DOHH2 (cell line): ENCODE results near the gene NUP93.

Experiments
- H3F3A ChIP-seq: fragments of 200-600 bp; sonication (generic), shearing (Covaris generic); 2 replicates; pipeline ENCODE4 v1.6.0; 2016; ENCODE audit warnings: antibody characterized with exemption, mild to moderate bottlenecking; ENCODE audit not compliant: control insufficient read depth, insufficient read depth
- H3K27ac ChIP-seq: fragments of 200-600 bp; sonication (generic); 2 replicates; pipeline ENCODE4 v1.5.1; 2014; ENCODE audit warnings: low read depth, mild to moderate bottlenecking, low read length, moderate library complexity
- H3K27me3 ChIP-seq: fragments of 200-600 bp; sonication (generic); 2 replicates; pipeline ENCODE4 v1.6.1; 2014; ENCODE audit warnings: mild to moderate bottlenecking, low read length, mixed read lengths; ENCODE audit not compliant: control insufficient read depth
- H3K36me3 ChIP-seq: fragments of 200-600 bp; sonication (generic); 2 replicates; pipeline ENCODE4 v1.6.1; 2014; ENCODE audit warnings: mild to moderate bottlenecking, low read length, moderate library complexity, mixed read lengths; ENCODE audit not compliant: control insufficient read depth
- H3K4me1 ChIP-seq: fragments of 200-600 bp; sonication (generic); 2 replicates; pipeline ENCODE4 v1.6.1; 2014; ENCODE audit warnings: mild to moderate bottlenecking, low read length, mixed read lengths; ENCODE audit not compliant: control insufficient read depth
- H3K4me2 ChIP-seq: fragments of 200-600 bp; sonication (generic); 2 replicates; pipeline ENCODE4 v1.6.0; 2014; ENCODE audit warnings: mild to moderate bottlenecking, low read length, moderate library complexity
- H3K4me3 ChIP-seq: fragments of 200-600 bp; sonication (generic); 2 replicates; pipeline ENCODE4 v1.5.1; 2014; ENCODE audit warnings: mild to moderate bottlenecking, low read length, mixed read lengths
- H3K79me2 ChIP-seq: fragments of 200-600 bp; sonication (generic); 2 replicates; pipeline ENCODE4 v1.6.1; 2014; ENCODE audit warnings: mild to moderate bottlenecking, low read length, mixed read lengths; ENCODE audit not compliant: control insufficient read depth
- H3K9me2 ChIP-seq: fragments of 200-600 bp; sonication (generic); replicated peaks from 2 replicates; pipeline ENCODE4 v1.6.1; 2014; ENCODE audit warnings: mild to moderate bottlenecking, low read length, mixed read lengths; ENCODE audit not compliant: control insufficient read depth
- H3K9me3 ChIP-seq: fragments of 200-600 bp; sonication (generic); 2 replicates; pipeline ENCODE4 v1.6.1; 2014; ENCODE audit warnings: antibody characterized with exemption, low read length, mixed read lengths; ENCODE audit not compliant: control insufficient read depth, insufficient read depth
- H4K20me1 ChIP-seq: fragments of 200-600 bp; sonication (generic); 2 replicates; pipeline ENCODE4 v1.6.0; 2014; ENCODE audit warnings: low read depth, mild to moderate bottlenecking, antibody characterized with exemption, low read length, moderate library complexity; ENCODE audit not compliant: control insufficient read depth, insufficient read depth
- EZH2phosphoT487 ChIP-seq: fragments of 200-600 bp; sonication (generic); IDR thresholded peaks from 2 replicates; pipeline ENCODE4 v1.6.1; 2017; ENCODE audit warnings: borderline replicate concordance, mild to moderate bottlenecking, antibody characterized with exemption, low read length, moderate library complexity, mixed read lengths
- TF ChIP-seq, protein P1 (sequence below): fragments of 200-600 bp; sonication (generic); IDR thresholded peaks from one replicate; pipeline ENCODE4 v1.5.1; 2014; ENCODE audit warnings: antibody characterized with exemption, mild to moderate bottlenecking, low read depth, low read length; ENCODE audit not compliant: poor library complexity, severe bottlenecking

The NUP93 gene

DNA sequence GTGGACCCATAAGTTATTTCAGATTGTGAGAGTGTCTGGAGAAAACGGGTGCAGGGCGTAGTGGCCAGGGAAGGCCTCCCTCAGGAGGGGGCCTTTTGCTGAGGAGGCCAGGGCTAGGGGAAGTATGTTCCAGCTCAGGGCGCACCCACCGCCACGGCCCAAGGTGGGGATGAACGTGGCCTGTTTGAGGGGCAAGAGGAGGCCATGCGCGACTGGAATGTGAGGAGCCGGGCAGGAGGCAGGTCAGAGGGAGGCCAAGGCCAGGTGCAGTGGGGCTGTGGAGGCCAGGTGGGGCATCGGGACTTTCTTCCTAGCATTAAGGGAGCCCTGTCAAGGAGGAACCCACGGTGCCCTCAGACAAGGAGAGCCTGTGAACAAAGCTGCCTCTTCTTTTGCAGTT, 161.8 kb downstream of the NUP93 start:
- H3K27ac ChIP-seq: no peak overlapping the region
- no peaks in the 10 kb centered on the region for H3K79me2 ChIP-seq
- peaks cover 20% of the 10 kb centered on the region for H3K4me1 ChIP-seq
- H3K9me2 ChIP-seq: no peaks in the 10 kb centered on the region
- no peaks in the 10 kb centered on the region for H3K36me3 ChIP-seq
- no peak overlapping the region for H3K4me3 ChIP-seq
- TF ChIP-seq EZH2phosphoT487: no peak
- TF ChIP-seq, protein P1, sequence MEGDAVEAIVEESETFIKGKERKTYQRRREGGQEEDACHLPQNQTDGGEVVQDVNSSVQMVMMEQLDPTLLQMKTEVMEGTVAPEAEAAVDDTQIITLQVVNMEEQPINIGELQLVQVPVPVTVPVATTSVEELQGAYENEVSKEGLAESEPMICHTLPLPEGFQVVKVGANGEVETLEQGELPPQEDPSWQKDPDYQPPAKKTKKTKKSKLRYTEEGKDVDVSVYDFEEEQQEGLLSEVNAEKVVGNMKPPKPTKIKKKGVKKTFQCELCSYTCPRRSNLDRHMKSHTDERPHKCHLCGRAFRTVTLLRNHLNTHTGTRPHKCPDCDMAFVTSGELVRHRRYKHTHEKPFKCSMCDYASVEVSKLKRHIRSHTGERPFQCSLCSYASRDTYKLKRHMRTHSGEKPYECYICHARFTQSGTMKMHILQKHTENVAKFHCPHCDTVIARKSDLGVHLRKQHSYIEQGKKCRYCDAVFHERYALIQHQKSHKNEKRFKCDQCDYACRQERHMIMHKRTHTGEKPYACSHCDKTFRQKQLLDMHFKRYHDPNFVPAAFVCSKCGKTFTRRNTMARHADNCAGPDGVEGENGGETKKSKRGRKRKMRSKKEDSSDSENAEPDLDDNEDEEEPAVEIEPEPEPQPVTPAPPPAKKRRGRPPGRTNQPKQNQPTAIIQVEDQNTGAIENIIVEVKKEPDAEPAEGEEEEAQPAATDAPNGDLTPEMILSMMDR: no peak
- no peaks in the 10 kb centered on the region for H3K27me3 ChIP-seq
- H3K4me2 ChIP-seq: no peak overlapping the region
- H3F3A ChIP-seq: peaks cover 4% of the 10 kb centered on the region
- H3K9me3 ChIP-seq: no peaks in the 10 kb centered on the region
- H4K20me1 ChIP-seq: no peaks in the 10 kb centered on the region

DNA sequence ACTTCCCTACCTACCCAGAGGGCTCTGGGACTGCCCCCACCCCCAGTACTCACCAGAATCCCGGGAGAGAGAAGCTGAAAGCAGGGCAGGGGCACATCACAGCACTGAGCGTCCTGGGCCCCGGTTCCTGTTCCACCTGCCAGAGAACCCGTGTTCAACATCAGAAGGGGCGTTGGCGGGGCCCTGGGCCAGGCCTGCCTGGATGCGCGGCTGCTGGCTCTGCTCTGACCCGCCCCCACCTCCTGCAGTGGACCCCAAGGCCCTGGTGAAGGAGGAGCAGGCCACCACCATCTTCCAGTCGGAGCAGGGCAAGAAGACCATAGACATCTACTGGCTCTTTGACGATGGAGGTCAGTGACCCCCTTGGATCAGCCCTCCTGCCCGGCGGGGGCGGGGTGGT, 162.8 kb downstream of the NUP93 start:
- H3K36me3 ChIP-seq: no peaks in the 10 kb centered on the region

DNA sequence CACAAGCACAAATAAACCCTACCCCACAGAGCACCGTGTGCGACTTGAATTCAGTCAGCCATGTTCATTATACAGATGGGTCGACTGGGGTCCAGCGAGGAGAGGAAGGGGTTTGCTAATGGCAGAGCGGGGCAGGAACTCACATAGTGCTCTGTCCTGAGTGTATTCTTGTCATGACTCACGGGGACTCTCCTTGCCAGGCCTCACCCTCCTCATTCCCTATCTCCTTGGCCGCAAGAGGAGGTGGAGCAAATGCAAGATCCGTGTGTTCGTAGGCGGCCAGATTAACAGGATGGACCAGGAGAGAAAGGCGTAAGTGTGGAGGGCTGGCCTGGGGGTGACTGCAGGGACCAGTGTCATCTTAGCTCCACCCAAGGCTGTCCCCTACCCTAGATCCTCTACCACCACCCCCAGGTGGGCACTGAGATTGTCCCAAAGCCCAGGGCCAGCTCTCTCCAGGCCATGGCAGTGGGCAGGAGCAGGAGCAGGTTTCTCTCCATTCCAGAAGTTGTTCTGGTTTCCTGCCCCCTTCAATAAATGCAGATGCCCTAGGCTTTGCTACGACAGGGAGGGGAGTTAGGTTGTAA, 164.5 kb downstream of the NUP93 start:
- H3K4me3 ChIP-seq: no peak overlapping the region
- H3F3A ChIP-seq: no peaks in the 10 kb centered on the region
- no peak overlapping the region for H3K4me2 ChIP-seq
- no peaks in the 10 kb centered on the region for H3K79me2 ChIP-seq
- no peaks in the 10 kb centered on the region for H3K36me3 ChIP-seq
- H3K9me2 ChIP-seq: no peaks in the 10 kb centered on the region
- peaks cover 8% of the 10 kb centered on the region; the same call in 1 of the 2 replicates for H3K27me3 ChIP-seq
- no peaks in the 10 kb centered on the region for H4K20me1 ChIP-seq
- TF ChIP-seq, protein P1: no peak
- no peak for TF ChIP-seq EZH2phosphoT487
- no peaks in the 10 kb centered on the region for H3K9me3 ChIP-seq
- H3K4me1 ChIP-seq: peaks cover 11% of the 10 kb centered on the region
- H3K27ac ChIP-seq: no peak overlapping the region

More for the DNA sequence above, 162.8 kb downstream of the NUP93 start:
- Histone ChIP-seq H3K4me2 (no peak overlapping the region), H3K4me3 (no peak overlapping the region), H3K79me2 (no peaks in the 10 kb centered on the region), H3K27ac (no peak overlapping the region), H3K27me3 (peaks cover 5% of the 10 kb centered on the region; the same call in 1 of the 2 replicates), H3K9me3 (no peaks in the 10 kb centered on the region), H3K4me1 (peaks cover 20% of the 10 kb centered on the region), H3F3A (peaks cover 4% of the 10 kb centered on the region), H4K20me1 (no peaks in the 10 kb centered on the region), H3K9me2 (no peaks in the 10 kb centered on the region)
- TF ChIP-seq EZH2phosphoT487: no peak
- TF ChIP-seq, protein P1: no peak

DNA sequence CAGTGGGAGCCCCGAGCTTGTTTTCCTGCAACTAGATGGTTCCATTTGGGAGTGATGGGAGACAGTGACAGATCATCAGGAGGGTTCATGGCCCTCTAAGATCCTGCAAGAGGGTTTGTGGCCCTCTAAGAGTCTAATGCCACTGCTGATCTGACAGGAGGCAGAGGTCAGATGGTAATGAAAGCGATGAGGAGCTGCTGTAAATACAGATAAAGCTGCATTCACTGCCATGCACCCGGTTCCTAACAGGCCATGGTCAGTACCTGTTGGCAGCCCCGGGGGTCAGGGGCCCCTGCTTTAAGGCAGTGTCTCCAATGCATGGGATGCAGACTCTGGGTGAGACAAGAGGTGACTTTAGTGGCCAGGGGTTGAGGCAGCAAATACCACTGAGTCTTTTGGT, 165.9 kb downstream of the NUP93 start:
- H3K4me1 ChIP-seq: peaks cover 7% of the 10 kb centered on the region; the same call in 1 of the 2 replicates
- TF ChIP-seq EZH2phosphoT487: no peak
- TF ChIP-seq, protein P1: no peak

More for the DNA sequence above, 165.9 kb downstream of the NUP93 start:
- H3K27me3 ChIP-seq: peaks cover 13% of the 10 kb centered on the region; the same call in 1 of the 2 replicates
- H3K9me3 ChIP-seq: no peaks in the 10 kb centered on the region
- H3K9me2 ChIP-seq: no peaks in the 10 kb centered on the region
- no peaks in the 10 kb centered on the region for H3K36me3 ChIP-seq
- H3K4me2 ChIP-seq: no peak overlapping the region
- H3K79me2 ChIP-seq: no peaks in the 10 kb centered on the region
- no peaks in the 10 kb centered on the region for H4K20me1 ChIP-seq
- no peaks in the 10 kb centered on the region for H3F3A ChIP-seq
- no peak overlapping the region for H3K4me3 ChIP-seq
- H3K27ac ChIP-seq: no peak overlapping the region
